Measurements from ENCODE around the gene TBC1D5. TPM values are rescaled to one million over a fixed set of nuclear protein-coding genes. Genes with fewer than 3 reads are reported as not detected.

TBC1D5 gene
- total RNA-seq, 1 donor from 2014 or later = 74.6 TPM

GRCh38 chr3:17581421-17582080 lies 160.9 kb downstream of the TBC1D5 start:
- Histone ChIP-seq H3K4me3 (no peak overlapping the region), H3K27ac (no peak overlapping the region), H3K4me1 (peaks cover 4% of the 10 kb centered on the region), H3K9me3 (no peaks in the 10 kb centered on the region), H3K36me3 (no peaks in the 10 kb centered on the region), H3K27me3 (no peaks in the 10 kb centered on the region)
- intact Hi-C loops (cut with DNase I) = no loop called here
- DNase-seq = no peak
- no peak for ATAC-seq
- TF ChIP-seq CTCF (IDR thresholded peaks at IDR 0.05) = no peak

GRCh38 chr3:17580901-17581300 lies 161.5 kb downstream of the TBC1D5 start:
- Histone ChIP-seq H3K4me1 (peaks cover 4% of the 10 kb centered on the region), H3K4me3 (no peak overlapping the region), H3K36me3 (no peaks in the 10 kb centered on the region), H3K27me3 (no peaks in the 10 kb centered on the region), H3K9me3 (no peaks in the 10 kb centered on the region), H3K27ac (no peak overlapping the region)
- TF ChIP-seq CTCF (IDR thresholded peaks at IDR 0.05) = no peak
- DNase-seq = no peak
- intact Hi-C loops (cut with DNase I) = no loop called here
- no peak for ATAC-seq

- DNase-seq (no peak), ATAC-seq (peak; percentile 35)
- no peaks in the 10 kb centered on the region for H3K36me3 ChIP-seq
- no peaks in the 10 kb centered on the region for H3K9me3 ChIP-seq
- H3K4me1 ChIP-seq = peaks cover 4% of the 10 kb centered on the region
- H3K27ac ChIP-seq = no peak overlapping the region
- H3K4me3 ChIP-seq = no peak overlapping the region
- TF ChIP-seq CTCF (IDR thresholded peaks at IDR 0.05) = no peak
- no peaks in the 10 kb centered on the region for H3K27me3 ChIP-seq
- intact Hi-C loops (cut with DNase I) = no loop called here
Measured at GRCh38 chr3:17579289-17580031, 163.0 kb downstream of the TBC1D5 start.

- Histone ChIP-seq H3K27me3 (no peaks in the 10 kb centered on the region), H3K27ac (no peak overlapping the region), H3K36me3 (no peaks in the 10 kb centered on the region), H3K9me3 (no peaks in the 10 kb centered on the region), H3K4me1 (peaks cover 4% of the 10 kb centered on the region), H3K4me3 (no peak overlapping the region)
- intact Hi-C loops (cut with DNase I) = no loop called here
- TF ChIP-seq CTCF (IDR thresholded peaks at IDR 0.05) = no peak
- ATAC-seq (no peak), DNase-seq (no peak)
Measured at GRCh38 chr3:17577796-17578520, 164.5 kb downstream of the TBC1D5 start.

GRCh38 chr3:17573396-17573795 lies 169.0 kb downstream of the TBC1D5 start:
- H3K4me3 ChIP-seq = no peak overlapping the region
- H3K36me3 ChIP-seq = no peaks in the 10 kb centered on the region
- intact Hi-C loops (cut with DNase I) = no loop called here
- no peak for DNase-seq
- no peaks in the 10 kb centered on the region for H3K27me3 ChIP-seq
- TF ChIP-seq CTCF (IDR thresholded peaks at IDR 0.05) = no peak
- no peak overlapping the region for H3K27ac ChIP-seq
- peaks cover 4% of the 10 kb centered on the region for H3K4me1 ChIP-seq
- no peak for ATAC-seq
- no peaks in the 10 kb centered on the region for H3K9me3 ChIP-seq
